HG03175 (cell line): Measurements from ENCODE around the gene TUBB.
"Not testable (repeated sequence)": the region's sequence is repeated elsewhere in the genome, so short reads cannot be mapped to it uniquely, and the experiment has no call there.

ENCODE experiments used
- ATAC-seq: cut with Tn5 transposase; IDR thresholded peaks from one replicate; pipeline ENCODE4 v1.9.1; 2021; ENCODE audit warnings: mild to moderate bottlenecking, moderate library complexity; ENCODE audit not compliant: unreplicated experiment

Gene TUBB

DNA sequence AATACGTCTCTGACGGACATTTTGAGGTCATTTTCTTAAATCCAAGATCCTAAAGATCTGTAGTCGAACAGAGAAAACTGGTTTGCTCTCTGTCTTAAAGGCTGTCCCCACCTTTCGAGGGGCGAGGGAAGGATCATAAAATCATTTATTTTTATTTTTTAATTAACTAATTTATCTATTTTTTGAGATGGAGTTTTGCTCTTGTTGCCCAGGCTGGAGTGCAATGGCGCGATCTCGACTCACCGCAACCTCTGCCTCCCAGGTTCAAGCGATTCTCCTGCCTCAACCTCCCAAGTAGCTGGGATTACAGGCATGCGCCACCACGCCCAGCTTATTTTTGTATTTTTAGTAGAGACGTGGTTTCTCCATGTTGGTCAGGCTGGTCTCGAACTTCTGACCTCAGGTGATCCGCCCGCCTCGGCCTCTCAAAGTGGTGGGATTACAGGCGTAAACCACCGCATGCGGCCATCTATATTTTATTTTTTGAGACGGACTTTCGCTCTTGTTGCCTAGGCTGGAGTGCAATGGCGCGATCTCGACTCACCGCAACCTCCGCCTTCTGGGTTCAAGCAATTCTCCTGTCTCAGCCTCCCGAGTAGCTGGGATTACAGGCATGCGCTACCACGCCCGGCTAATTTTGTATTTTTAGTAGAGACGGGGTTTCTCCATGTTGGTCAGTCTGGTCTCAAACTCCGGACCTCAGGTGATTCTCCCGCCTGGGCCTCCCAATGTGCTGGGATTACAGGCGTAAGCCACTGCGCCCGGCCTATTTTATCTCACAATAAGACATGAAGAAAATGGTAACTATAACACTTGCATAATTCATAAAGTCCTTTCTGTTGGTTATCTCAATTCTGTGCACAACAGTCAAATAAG, 2.1 kb upstream of the TUBB start:
- not testable (repeated sequence) for ATAC-seq

DNA sequence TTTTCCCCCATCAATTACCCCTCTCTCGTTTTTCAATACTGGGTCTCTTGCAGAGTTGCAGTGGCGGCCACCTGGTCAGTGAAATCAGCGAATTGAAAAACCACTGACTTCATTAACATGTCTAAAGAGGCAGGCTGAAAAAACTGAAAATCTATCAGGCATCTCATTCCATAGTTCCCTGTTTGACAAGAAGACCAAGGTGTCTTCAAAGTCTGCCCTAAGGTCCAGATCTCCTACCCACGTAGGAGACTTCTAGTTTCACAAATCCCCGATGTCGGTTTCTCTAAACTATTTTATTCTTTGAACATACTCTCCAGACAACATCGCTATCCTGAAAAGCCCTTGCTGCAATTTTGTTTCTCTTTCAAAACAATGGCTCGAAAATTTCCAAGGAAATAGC, 796 bp upstream of the TUBB start:
- no peak for ATAC-seq

DNA sequence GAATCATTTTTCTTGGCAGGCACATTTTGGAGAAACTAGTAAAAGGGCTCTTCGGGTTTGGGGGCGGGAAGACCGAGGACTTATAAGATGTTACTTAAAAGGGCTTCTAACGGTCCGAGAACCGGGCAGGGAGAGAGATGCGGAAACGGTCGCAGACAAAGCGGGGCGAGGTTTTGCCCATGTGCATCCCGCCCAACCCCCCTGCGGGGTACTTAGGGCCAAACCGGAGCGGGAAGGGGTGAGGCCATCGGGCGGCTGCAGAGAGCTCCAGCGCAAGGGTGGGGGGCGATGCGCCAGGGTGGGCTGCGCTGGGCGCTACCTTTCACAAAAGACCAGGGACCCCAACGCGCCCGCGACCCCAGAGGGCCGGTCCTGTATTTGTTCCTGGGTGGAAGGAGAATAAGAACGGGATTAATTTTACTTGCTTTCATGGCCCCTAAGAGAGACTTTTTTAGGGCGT, 616 bp downstream of the TUBB start:
- ATAC-seq = no peak

DNA sequence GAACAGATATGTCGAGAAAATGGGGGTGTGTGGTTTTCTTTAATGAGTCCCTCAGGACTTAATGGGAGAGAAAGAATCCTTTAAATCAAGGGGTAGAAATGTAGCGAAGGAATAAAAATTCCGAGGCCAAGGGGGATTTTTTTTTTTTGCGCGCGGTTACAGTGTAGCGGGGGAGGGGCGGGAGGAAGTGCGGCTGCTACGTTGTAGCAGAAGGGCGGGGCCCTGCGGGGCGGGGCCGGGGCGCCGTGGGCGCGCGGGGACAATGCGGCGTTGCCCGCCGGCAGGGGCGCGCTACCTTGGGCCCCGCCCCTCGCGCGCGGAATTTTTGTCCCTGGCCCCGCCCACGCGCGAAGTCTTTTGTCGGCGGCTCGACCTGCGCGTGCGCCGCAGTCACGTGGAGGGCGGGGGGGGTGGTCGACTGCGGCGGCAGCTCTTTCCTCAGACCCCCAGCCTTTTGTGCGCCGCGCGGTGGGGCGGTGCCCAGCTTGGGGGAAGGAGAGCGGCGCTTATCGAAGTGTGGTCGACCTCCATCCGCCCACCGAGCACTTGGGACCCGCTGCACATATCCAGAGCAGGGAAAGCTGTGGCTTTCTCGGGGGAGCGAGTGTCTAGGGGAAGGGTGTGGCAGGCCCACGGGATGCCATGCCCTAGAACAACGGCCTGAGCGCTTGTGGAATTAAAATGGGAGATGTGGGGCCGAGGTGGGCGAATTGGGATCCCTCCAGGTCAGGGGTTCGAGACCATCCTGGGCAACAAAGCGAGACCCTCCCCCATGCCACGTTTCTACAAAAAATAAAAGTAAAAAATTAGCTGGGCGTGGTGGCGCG, 1.3 kb downstream of the TUBB start:
- ATAC-seq = peak; percentile 24

DNA sequence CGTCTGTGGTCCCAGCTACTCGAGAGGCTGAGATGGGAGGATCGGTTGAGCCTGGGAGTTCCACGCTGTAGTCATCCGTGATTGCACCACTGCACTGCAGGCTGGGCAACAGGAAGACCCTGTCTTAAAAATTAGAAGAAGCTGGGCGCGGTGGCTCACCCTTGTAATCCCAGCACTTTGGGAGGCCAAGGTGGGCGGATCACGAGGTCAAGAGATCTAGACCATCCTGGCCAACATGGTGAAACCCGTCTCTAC, 1.8 kb downstream of the TUBB start:
- not testable (repeated sequence) for ATAC-seq

DNA sequence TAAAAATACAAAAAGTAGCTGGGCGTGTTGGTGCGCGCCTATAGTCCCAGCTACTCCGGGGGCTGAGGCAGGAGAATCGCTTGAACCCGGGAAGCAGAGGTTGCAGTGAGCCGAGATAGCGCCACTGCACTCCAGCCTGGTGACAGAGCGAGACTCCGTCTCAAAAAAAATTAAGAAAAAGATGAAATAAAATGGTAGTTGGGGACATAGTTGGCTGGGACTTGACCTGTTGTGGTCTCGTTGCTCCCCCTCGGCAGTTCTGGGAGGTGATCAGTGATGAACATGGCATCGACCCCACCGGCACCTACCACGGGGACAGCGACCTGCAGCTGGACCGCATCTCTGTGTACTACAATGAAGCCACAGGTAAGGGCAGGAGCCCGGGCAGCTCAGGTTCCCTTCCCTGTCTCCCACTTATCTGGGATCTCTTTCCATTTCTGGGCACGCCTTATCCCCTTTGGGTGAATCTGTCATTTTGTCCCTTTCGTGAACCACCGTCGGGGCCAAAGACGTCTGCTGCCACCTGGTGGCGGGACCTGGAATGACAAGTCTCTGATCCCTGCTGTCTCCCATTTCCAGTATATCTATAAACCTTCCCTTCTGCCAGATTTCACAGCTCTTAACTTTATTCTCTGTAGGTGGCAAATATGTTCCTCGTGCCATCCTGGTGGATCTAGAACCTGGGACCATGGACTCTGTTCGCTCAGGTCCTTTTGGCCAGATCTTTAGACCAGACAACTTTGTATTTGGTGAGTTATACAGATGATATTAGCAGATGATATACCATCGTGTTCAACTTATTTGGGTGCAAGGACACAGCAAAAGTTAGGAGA, 2.3 kb downstream of the TUBB start:
- ATAC-seq = no peak

DNA sequence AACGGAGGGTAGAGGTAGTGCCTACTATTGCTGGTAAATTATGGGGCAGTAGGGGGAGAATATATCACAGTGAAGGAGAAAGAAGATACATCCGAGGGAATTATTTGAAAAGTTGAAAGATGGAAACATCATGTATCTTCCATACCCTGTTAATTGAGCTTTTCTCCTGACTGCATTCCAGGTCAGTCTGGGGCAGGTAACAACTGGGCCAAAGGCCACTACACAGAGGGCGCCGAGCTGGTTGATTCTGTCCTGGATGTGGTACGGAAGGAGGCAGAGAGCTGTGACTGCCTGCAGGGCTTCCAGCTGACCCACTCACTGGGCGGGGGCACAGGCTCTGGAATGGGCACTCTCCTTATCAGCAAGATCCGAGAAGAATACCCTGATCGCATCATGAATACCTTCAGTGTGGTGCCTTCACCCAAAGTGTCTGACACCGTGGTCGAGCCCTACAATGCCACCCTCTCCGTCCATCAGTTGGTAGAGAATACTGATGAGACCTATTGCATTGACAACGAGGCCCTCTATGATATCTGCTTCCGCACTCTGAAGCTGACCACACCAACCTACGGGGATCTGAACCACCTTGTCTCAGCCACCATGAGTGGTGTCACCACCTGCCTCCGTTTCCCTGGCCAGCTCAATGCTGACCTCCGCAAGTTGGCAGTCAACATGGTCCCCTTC, 3.1 kb downstream of the TUBB start:
- ATAC-seq = not testable (repeated sequence)

DNA sequence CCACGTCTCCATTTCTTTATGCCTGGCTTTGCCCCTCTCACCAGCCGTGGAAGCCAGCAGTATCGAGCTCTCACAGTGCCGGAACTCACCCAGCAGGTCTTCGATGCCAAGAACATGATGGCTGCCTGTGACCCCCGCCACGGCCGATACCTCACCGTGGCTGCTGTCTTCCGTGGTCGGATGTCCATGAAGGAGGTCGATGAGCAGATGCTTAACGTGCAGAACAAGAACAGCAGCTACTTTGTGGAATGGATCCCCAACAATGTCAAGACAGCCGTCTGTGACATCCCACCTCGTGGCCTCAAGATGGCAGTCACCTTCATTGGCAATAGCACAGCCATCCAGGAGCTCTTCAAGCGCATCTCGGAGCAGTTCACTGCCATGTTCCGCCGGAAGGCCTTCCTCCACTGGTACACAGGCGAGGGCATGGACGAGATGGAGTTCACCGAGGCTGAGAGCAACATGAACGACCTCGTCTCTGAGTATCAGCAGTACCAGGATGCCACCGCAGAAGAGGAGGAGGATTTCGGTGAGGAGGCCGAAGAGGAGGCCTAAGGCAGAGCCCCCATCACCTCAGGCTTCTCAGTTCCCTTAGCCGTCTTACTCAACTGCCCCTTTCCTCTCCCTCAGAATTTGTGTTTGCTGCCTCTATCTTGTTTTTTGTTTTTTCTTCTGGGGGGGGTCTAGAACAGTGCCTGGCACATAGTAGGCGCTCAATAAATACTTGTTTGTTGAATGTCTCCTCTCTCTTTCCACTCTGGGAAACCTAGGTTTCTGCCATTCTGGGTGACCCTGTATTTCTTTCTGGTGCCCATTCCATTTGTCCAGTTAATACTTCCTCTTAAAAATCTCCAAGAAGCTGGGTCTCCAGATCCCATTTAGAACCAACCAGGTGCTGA, 3.9 kb downstream of the TUBB start:
- ATAC-seq = not testable (repeated sequence)

DNA sequence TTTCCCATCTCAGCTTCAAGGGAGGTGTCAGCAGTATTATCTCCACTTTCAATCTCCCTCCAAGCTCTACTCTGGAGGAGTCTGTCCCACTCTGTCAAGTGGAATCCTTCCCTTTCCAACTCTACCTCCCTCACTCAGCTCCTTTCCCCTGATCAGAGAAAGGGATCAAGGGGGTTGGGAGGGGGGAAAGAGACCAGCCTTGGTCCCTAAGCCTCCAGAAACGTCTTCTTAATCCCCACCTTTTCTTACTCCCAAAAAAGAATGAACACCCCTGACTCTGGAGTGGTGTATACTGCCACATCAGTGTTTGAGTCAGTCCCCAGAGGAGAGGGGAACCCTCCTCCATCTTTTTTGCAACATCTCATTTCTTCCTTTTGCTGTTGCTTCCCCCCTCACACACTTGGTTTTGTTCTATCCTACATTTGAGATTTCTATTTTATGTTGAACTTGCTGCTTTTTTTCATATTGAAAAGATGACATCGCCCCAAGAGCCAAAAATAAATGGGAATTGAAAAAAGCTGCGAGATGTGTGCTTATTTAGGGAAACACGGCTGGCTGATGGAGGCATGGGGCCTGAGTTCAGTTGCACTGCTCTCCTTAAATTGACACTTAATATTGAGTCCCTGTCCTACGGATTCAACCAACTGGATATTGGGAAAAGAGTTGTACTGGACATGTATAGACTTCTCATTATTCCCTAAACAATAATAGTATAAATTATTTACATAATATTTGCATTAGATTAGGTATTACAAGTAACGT, 4.9 kb downstream of the TUBB start:
- no peak for ATAC-seq

DNA sequence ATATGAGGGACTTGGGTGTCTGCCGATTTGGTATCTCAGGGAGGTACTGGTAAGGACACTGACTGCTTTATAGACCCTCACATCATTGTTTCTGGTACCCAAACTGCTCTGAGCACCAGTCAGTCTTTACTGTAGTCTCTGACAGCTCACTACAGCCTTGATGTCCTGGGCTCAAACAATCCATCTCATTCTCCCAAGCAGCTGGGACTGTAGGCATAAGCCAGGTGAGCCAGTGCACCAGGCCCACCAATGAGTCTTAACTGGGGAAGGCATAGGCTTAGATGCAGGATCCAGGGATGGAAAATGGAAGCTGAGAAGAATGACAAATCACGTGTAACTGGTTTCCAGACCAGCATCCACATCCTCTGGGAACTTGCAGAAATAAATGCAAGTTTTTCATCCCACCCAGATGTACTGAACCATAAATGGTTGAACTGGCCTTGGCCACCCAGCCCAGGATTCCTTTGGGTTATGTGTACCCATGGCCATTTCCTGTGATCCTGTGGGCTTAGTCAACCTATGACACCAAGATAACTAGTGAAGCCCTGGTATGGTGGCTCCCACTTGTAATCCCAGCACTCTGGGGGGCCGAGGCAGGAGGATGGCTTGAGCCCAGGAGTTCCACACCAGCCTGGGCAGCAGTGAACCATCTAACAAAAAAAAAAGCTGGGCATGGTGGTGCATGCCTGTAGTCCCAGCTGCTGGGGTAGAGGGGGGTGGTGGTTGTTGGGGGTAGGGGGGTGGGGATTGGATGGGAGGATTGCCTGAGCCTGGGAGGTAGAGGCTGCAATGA, 5.8 kb downstream of the TUBB start:
- ATAC-seq = no peak

DNA sequence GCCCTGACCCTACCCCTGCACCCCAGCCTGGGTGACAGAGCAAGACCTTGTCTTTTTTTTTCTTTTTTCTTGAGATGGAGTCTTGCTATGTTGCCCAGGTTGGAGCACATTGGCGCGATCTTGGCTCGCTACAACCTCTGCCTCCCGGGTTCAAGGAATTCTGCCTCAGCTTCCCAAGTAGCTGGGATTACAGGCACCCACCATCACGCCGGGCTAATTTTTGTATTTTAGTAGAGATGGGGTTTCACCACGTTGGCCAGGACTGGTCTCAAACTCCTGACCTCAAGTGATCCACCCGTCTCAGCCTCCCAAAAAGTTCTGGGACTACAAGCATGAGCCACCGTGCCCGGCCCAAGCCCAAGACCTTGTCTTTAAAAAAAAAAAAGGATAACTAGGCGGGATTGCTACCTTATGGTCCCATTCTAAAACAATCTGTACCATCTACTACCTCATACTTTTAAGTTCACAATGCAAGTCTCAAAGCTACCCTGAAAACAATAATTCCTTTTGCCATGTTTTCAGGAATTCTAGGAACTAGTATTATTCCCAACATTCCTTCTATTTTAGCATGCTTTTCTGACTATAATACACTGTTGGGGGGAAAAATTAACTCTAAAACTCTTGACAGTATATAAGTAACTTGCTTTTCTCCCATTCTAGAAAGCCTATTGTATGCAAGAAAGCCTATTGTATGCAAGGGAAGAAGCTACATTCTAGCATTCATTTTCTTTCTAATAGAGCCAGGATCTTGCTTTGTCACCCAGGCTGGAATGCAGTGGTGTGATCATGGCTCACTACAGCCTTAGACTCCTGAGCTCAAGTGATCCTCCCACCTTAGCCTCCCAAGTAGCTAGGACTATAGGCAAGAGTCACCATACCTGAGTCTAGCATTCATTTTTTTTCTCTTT, 6.6 kb downstream of the TUBB start:
- no peak for ATAC-seq

DNA sequence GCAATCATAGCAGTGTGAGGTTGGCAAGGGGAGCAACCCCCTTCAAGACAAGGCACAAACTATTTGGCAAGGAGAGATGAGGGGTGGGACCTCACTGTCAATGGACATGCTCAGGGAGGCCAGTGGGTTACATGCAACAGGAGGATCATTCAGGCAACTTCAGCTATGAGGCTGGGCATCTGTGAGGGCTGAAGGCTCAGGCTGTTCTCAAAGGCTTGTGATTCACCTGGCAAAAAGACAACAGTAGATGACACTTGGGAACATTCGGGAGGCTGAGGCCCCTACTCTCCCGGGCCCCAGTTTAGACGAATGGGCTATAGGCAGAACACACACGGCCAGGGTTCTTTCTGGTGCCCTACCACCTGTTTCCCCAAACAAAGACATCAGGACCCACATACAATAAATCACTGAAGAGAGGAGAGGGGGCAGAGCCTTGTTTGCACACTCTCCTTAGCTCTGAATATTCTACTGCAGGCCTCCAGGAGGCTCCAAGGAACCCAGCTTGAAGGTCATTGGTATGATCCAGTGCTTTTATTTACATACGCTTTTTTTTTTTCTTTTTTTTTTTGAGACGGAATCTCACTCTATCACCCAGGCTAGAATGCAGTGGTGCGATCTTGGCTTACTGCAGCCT, 7.9 kb downstream of the TUBB start:
- no peak for ATAC-seq

DNA sequence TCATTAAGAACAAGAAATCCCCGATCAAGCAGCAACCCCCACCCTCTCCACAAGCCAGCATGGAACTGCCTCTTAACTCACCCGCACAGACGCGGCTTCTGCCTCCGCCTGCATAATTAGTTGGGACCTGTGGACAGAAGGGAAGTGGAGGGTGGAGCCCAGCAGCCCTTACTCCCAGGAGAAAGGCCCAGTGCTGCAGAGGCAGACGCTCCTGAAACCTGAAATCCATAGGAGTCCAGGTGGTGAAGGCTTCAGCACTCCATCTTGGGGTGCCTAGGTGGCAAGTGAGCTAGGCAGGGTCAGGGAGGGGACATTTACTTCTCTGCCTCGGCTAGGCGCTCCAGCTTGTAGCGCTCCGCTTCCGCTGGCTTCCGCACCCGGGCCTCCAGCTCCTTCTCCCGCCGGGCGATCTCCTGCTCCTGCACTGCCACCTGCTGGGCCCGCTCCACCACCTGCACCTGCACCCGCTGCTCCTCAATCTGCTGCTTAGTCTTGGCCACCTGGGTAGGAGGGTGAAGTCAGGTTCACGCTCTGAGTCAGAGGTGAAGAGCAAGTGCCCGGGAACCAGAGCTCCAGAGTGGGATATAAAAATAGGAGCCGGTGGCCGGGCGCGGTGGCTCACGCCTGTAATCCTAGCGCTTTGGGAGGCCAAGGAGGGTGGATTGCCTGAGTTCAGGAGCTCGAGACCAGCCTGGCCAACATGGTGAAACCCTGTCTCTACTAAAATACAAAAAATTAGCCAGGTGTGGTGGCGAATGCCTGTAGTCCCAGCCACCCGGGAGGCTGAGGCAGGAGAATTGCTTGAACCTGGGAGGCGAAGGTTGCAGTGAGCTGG, 10.7 kb downstream of the TUBB start:
- ATAC-seq = peak; percentile 63

DNA sequence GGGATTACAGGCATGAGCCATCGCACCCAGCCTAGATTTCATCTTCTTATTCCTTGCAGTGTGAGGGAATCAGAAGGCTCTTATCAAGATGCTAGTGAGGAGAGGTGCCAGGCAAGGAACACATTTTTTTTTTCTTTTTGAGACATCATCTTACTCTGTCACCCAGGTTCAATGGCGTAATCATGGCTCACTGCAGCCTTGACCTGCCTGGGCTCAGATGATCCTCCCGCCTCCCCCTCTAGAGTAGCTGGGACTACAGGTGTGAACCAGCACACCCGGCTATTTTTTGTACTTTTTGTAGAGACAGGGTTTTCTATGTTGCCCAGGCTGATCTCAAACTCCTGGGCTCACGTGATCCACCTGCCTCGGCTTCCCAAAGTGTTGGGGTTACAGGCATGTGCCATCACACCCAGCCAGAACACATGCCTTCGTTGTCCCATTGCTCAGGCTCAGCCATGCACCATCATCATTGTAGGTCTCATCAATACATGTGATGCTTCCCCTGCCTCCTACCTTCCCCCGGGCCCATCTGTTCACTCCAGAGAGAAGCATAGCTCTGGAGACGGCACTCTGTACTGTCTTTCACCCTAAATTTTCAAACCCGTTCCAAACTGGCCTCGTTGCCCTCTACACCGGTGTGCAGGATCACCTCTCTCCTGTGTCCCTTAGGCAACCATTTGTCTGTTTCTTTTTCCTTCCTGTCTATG, 12.2 kb downstream of the TUBB start:
- no peak for ATAC-seq

DNA sequence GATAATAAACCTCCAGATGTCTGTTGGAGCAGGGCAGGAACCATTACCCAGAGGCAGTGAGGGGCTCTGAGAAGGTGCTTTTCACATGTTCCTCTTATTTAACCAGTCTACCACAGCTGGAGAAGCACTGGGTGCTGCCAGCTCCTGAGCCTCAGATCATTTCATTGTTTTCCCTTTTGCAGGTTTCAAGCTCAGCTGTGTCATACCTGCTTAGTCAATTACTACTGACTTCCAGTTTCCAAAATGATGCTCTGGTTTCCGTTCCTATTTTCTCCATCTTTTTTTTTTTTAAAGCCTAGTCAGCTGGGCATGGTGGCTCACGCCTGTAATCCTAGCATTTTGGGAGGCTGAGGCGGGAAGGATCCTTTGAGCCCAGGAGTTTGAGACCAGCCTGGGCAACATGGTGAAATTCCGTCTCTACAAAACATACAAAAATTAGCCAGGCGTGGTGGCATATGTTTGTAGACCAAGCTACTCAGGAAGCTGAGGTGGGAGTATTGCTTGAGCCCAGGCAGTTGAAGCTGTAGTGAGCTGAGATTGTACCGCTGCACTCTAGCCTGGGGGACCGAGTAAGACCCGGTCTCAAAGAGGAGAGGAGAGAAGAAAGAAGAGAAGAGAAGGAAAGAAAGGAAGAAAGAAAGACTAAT, 15.6 kb downstream of the TUBB start:
- ATAC-seq = no peak
